Mesenchymal stem cell (in vitro differentiated cells and primary cell): Measurements from ENCODE around the gene ASB13.
"Not testable (repeated sequence)": the region's sequence is repeated elsewhere in the genome, so short reads cannot be mapped to it uniquely, and the experiment has no call there.

ENCODE experiments used
- DNase-seq: peaks from one replicate; pipeline ENCODE4 v3.0.0-alpha.2; 2013
- H2AFZ ChIP-seq: one replicate; pipeline ENCODE4 v1.6.1; 2013; ENCODE audit warnings: low read depth, mild to moderate bottlenecking, control low read depth, inconsistent platforms, low read length, moderate library complexity
- H2AK5ac ChIP-seq: 2 replicates; pipeline ENCODE4 v1.6.1; 2013; ENCODE audit warnings: low read length, moderate library complexity, mild to moderate bottlenecking, inconsistent platforms; ENCODE audit not compliant: severe bottlenecking
- H2BK120ac ChIP-seq: one replicate; pipeline ENCODE4 v1.6.1; 2013; ENCODE audit warnings: low read depth, mild to moderate bottlenecking, inconsistent platforms, low read length, moderate library complexity
- H2BK12ac ChIP-seq, 2 experiments: one replicate each; pipeline ENCODE4 v1.6.1; 2013; ENCODE audit warnings: inconsistent platforms in 2 of 2, low read length in 2 of 2, mild to moderate bottlenecking in 2 of 2, moderate library complexity in 2 of 2, control low read depth in 1 of 2
- H2BK15ac ChIP-seq: one replicate; pipeline ENCODE4 v1.6.1; 2013; ENCODE audit warnings: mild to moderate bottlenecking, low read depth, inconsistent platforms; ENCODE audit not compliant: poor library complexity, severe bottlenecking
- H2BK5ac ChIP-seq: 2 replicates; pipeline ENCODE4 v1.6.1; 2013; ENCODE audit warnings: low read depth, mild to moderate bottlenecking, low read length, control low read depth, inconsistent platforms; ENCODE audit not compliant: poor library complexity, severe bottlenecking
- H3K14ac ChIP-seq, 2 experiments: one replicate each; pipeline ENCODE4 v1.6.1; 2013; ENCODE audit warnings: inconsistent platforms in 2 of 2, low read length in 2 of 2, control low read depth in 1 of 2, mild to moderate bottlenecking in 1 of 2, moderate library complexity in 1 of 2
- H3K18ac ChIP-seq, 2 experiments: one replicate each; pipeline ENCODE4 v1.6.1; 2013; ENCODE audit warnings: inconsistent platforms in 2 of 2, low read length in 2 of 2, control low read depth in 1 of 2, low read depth in 1 of 2, mild to moderate bottlenecking in 1 of 2
- H3K23ac ChIP-seq, 2 experiments: one replicate each; pipeline ENCODE4 v1.6.1; 2013; ENCODE audit warnings: inconsistent platforms in 2 of 2, low read length in 2 of 2, mild to moderate bottlenecking in 2 of 2, moderate library complexity in 2 of 2, control low read depth in 1 of 2
- H3K27ac ChIP-seq: 2 replicates; pipeline ENCODE4 v1.5.1; 2013; ENCODE audit warnings: mild to moderate bottlenecking, moderate library complexity, low read length, control low read depth, inconsistent platforms; ENCODE audit not compliant: poor library complexity, severe bottlenecking
- H3K27me3 ChIP-seq, 2 experiments: 2 replicates each; pipeline versions ENCODE4 v1.6.1 to v1.7.0; 2013; ENCODE audit warnings: low read length in 2 of 2, mild to moderate bottlenecking in 2 of 2, moderate library complexity in 2 of 2, control low read depth in 1 of 2, inconsistent platforms in 1 of 2; ENCODE audit not compliant: control insufficient read depth in 1 of 2, insufficient read depth in 1 of 2
- H3K36me3 ChIP-seq, 2 experiments: 2 replicates each; pipeline versions ENCODE4 v1.6.1 to v1.7.0; 2013; ENCODE audit warnings: low read length in 2 of 2, control low read depth in 1 of 2, inconsistent platforms in 1 of 2, low read depth in 1 of 2, mild to moderate bottlenecking in 1 of 2; ENCODE audit not compliant: insufficient read depth in 2 of 2, control insufficient read depth in 1 of 2
- H3K4ac ChIP-seq, 2 experiments: one replicate each; pipeline ENCODE4 v1.6.1; 2013; ENCODE audit warnings: inconsistent platforms in 2 of 2, low read length in 2 of 2, mild to moderate bottlenecking in 2 of 2, moderate library complexity in 2 of 2, control low read depth in 1 of 2, low read depth in 1 of 2
- H3K4me1 ChIP-seq: 2 replicates; pipeline ENCODE4 v1.6.1; 2013; ENCODE audit warnings: low read depth, low read length, control low read depth; ENCODE audit not compliant: control insufficient read depth, insufficient read depth
- H3K4me2 ChIP-seq: 2 replicates; pipeline ENCODE4 v1.6.1; 2013; ENCODE audit warnings: low read length, mild to moderate bottlenecking, inconsistent platforms; ENCODE audit not compliant: poor library complexity, severe bottlenecking
- H3K4me3 ChIP-seq, 2 experiments: 2 replicates each; pipeline versions ENCODE4 v1.5.1 to v1.7.0; 2013; ENCODE audit warnings: low read length in 2 of 2, mild to moderate bottlenecking in 2 of 2, control low read depth in 1 of 2, low read depth in 1 of 2; ENCODE audit not compliant: insufficient read depth in 1 of 2
- H3K79me1 ChIP-seq: replicated peaks from 2 replicates; pipeline ENCODE4 v1.6.1; 2013; ENCODE audit warnings: mild to moderate bottlenecking, control low read depth, low read length, inconsistent platforms; ENCODE audit not compliant: poor library complexity, severe bottlenecking
- H3K9ac ChIP-seq: 2 replicates; pipeline ENCODE4 v1.7.0; 2013; ENCODE audit warnings: mild to moderate bottlenecking, low read length, moderate library complexity
- H3K9me3 ChIP-seq: 2 replicates; pipeline ENCODE4 v1.7.0; 2013; ENCODE audit warnings: mild to moderate bottlenecking, low read length; ENCODE audit not compliant: control insufficient read depth
- H4K8ac ChIP-seq: one replicate; pipeline ENCODE4 v1.6.1; 2013; ENCODE audit warnings: inconsistent platforms, mild to moderate bottlenecking, low read length, moderate library complexity
- H4K91ac ChIP-seq: one replicate; pipeline ENCODE4 v1.6.1; 2013; ENCODE audit warnings: mild to moderate bottlenecking, low read length, inconsistent platforms
- WGBS: methylation state at CpG from one replicate; pipeline ENCODE4 v1.1.7; 2013; ENCODE audit warnings: mixed read lengths; 5-methylcytosine and 5-hydroxymethylcytosine counted together

ASB13 gene

GRCh38 chr10:5594271-5595049 is 71.9 kb downstream of the ASB13 start:
- Histone ChIP-seq H3K9ac (peak overlapping the region; percentile 39), H3K4ac (no peak overlapping the region), H2BK5ac (no peak overlapping the region), H3K4me1 (peaks cover 42% of the 10 kb centered on the region), H3K23ac (no peak overlapping the region), H2BK120ac (no peak overlapping the region), H2BK15ac (no peak overlapping the region), H3K4me3 (peak overlapping the region in 1 of 2 experiments; percentile 57), H4K8ac (no peak overlapping the region), H3K18ac (peak overlapping the region in 1 of 2 experiments; percentile 30), H2BK12ac (peak overlapping the region in 1 of 2 experiments; percentile 27), H3K27ac (no peak overlapping the region), H3K27me3 (no peaks in the 10 kb centered on the region), H4K91ac (peak overlapping the region; percentile 31), H3K4me2 (peak overlapping the region; percentile 16), H3K36me3 (no peaks in the 10 kb centered on the region), H3K79me1 (no peaks in the 10 kb centered on the region), H2AK5ac (no peak overlapping the region), H3K14ac (no peak overlapping the region), H2AFZ (no peak overlapping the region), H3K9me3 (no peaks in the 10 kb centered on the region)
- WGBS = 27% methylated on average over 14 of the region's 14 CpGs
- peak; percentile 77 for DNase-seq

DNA sequence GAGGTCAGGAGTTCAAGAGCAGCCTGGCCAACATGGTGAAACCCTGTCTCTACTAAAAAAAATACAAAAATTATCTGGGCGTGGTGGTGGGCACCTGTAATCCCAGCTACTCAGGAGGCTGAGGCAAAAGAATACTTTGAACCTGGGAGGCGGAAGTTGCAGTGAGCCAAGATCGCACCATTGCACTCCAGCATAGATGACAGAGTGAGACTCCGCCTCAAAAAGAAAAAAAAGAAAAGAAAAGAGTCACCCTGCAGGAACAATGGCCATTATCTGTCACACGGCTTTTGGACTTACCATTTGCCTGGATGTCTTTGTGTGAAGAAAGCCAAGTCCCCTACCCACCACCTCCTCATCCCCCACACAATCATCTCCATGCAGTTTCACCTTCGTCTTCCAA is 73.0 kb downstream of the ASB13 start:
- not testable (repeated sequence) for H3K9ac ChIP-seq, DNase-seq, H2AK5ac ChIP-seq, H3K14ac ChIP-seq, H3K27me3 ChIP-seq, H3K23ac ChIP-seq, H2BK12ac ChIP-seq, H3K79me1 ChIP-seq, H3K4me2 ChIP-seq, H2AFZ ChIP-seq, H3K9me3 ChIP-seq, H2BK15ac ChIP-seq, H2BK120ac ChIP-seq, H3K36me3 ChIP-seq, H4K91ac ChIP-seq, H3K4ac ChIP-seq, H2BK5ac ChIP-seq, H3K4me3 ChIP-seq, H3K18ac ChIP-seq, H3K27ac ChIP-seq, H4K8ac ChIP-seq
- peaks cover 46% of the 10 kb centered on the region for H3K4me1 ChIP-seq
- WGBS = 96% methylated on average over 6 of the region's 6 CpGs

- Histone ChIP-seq H3K9ac (no peak overlapping the region), H3K14ac (no peak overlapping the region), H3K9me3 (no peaks in the 10 kb centered on the region), H3K79me1 (no peaks in the 10 kb centered on the region), H3K4ac (no peak overlapping the region), H3K23ac (no peak overlapping the region), H3K4me3 (no peak overlapping the region), H3K4me1 (peaks cover 42% of the 10 kb centered on the region), H2BK120ac (no peak overlapping the region), H4K8ac (no peak overlapping the region), H3K18ac (no peak overlapping the region), H3K36me3 (no peaks in the 10 kb centered on the region), H3K27ac (no peak overlapping the region), H4K91ac (no peak overlapping the region), H2BK15ac (no peak overlapping the region), H2BK12ac (no peak overlapping the region), H3K27me3 (no peaks in the 10 kb centered on the region), H2AK5ac (no peak overlapping the region), H3K4me2 (no peak overlapping the region), H2BK5ac (no peak overlapping the region), H2AFZ (no peak overlapping the region)
- no peak for DNase-seq
- 94% methylated on average over 8 of the region's 8 CpGs for WGBS
These were observed 74.3 kb downstream of the ASB13 start for GRCh38 chr10:5592070-5592469.

DNA sequence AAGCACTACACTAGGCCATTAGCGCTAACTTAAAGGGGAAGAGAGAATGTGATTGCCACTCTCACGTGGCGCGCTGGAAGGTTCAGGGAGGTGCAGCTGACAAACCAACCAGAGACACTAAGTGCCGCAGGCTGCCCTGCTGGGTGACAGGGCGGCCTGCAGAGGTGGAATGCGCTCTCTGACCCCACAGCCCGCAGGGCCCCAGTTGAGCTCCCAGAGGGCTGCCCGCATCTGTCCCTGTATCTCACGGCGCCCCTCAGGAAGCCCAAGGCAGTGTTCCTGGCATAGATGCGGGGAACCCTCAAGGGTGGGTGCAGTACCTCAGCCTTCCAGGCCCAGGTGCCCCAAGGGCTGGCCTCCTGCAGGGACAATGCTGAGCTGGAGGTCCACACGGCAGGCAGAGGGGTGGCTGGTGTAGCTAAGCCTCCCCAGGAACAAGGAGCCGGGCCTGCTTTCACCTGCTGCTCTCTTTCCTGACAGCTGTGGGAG is 75.0 kb downstream of the ASB13 start:
- Histone ChIP-seq H2BK120ac (no peak overlapping the region), H2BK5ac (no peak overlapping the region), H2BK12ac (no peak overlapping the region), H3K4me2 (no peak overlapping the region), H2AK5ac (no peak overlapping the region), H4K8ac (no peak overlapping the region), H3K9ac (no peak overlapping the region), H4K91ac (peak overlapping the region; percentile 14), H3K14ac (peak overlapping the region in 1 of 2 experiments; percentile 29), H3K9me3 (no peaks in the 10 kb centered on the region), H3K4ac (no peak overlapping the region), H3K23ac (no peak overlapping the region), H3K27me3 (no peaks in the 10 kb centered on the region), H3K4me3 (no peak overlapping the region), H3K18ac (no peak overlapping the region), H3K4me1 (peaks cover 36% of the 10 kb centered on the region), H3K27ac (no peak overlapping the region), H2BK15ac (peak overlapping the region; percentile 17), H3K79me1 (no peaks in the 10 kb centered on the region), H2AFZ (no peak overlapping the region), H3K36me3 (no peaks in the 10 kb centered on the region)
- WGBS = 85% methylated on average over 14 of the region's 14 CpGs
- DNase-seq = no peak
